Measurements from ENCODE around the gene RAB11FIP2.

Gene RAB11FIP2

DNA sequence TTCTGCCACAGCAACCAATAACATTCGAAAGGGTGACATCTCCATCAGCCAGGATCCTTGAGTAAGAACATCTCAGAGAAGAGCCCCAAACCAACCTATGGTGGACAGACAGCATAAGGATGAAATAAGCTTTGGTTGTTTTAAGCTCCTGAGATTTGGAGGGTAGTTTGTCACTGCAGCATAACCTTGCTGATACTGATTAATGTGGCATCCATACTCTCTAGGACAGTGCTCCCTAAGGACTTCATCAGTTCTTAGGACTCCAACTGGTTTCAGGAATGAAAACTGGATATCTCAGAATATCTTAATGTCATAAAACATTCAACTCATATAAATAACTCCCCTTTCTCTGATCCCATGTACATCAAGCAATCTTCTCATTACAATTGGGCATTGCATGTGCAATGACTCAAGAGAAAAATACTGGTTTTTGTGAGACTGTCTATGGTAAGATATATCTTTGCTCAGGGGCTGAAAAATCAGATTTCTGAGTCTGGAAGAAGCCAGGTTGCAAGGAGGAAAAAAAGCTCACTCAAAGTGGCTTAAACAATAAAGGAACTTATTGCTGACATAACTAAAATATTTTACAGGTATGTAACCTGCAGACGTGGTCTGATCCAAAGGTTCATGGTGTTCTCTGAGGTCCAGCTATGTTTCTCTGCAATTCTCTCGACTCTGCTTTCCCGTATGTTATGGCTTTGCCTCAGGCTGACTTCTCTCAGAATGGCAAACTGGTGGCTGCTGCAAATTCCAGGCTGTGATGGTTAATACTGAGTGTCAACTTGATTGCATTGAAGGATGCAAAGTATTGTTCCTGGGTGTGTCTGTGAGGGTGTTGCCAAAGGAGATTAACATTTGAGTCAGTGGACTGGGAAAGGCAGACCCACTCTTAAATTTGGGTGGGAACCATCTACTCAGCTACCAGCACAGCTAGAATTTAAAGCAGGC, 65.7 kb downstream of the RAB11FIP2 start:
- DNase-seq (ENCODE audit: low spot score): no peak

DNA sequence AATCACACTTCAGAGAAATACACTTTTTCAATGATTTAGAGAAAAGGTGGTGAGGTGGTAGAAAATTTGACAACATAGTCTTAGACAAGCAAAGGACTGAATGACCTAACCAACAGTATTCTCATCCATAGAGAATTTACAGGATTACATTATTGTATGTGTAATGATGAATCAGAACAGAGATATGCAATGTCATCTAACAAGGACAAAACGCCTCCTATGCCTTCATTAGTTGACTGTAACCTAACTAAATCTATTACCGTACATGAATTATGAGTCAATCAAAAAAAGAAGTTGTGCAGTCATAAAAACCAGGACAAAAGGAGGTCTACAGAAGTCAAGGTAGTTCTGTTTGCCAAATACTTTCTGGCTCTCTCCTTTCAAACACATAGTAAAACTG, 66.5 kb downstream of the RAB11FIP2 start:
- no peak for DNase-seq (ENCODE audit: low spot score)

DNA sequence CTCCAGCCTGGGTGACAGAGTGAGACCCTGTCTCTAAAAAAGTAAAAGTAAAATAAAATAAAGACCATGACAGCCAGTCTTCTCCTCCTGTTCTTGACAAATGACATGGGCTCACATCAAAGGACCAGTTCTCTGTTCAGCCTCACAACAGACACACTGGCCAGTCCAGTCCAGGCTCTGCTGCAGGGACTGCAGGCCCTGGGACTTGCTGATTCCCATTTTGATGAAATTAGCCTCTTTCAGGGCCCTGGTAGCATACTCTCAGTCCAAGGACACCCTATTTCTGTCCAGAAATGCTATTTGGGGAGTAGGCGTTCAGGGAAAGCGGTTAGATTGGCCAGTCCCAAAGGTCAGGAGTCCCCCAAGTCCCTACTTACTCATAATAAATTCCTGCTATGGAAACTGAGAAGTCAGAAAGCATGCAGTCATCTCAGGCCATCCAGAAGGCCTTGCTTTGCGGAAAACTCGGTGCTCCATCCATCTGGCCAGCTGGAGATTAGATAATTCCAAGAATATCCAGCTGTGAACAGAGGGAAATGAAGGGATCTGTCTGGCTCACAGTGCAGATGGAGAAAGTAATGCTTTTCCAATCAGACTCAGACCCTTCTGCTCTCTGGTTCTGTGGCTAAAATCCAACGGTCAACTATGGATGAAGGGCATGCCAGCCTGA, 74.4 kb downstream of the RAB11FIP2 start:
- DNase-seq (ENCODE audit: low spot score): no peak

DNA sequence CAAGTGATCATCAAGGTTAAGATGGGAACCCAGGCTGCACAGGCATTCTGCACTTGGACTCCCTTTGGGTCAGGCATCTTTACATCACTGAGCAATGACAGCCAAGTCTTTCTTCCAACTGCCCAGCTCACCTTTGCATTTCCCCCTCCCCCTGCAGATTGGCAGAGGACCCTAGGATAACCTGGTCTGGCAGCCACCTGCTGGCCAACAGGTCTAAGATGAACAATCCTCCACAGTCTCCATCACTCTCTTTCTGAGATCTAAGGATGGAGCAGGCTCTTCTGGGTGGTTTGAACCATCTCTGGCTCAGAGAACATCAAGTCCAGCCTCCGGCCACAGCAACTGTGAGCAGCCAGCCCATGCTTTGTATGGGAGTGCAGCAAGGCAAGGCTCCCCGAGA, 75.8 kb downstream of the RAB11FIP2 start:
- no peak for DNase-seq (ENCODE audit: low spot score)

DNA sequence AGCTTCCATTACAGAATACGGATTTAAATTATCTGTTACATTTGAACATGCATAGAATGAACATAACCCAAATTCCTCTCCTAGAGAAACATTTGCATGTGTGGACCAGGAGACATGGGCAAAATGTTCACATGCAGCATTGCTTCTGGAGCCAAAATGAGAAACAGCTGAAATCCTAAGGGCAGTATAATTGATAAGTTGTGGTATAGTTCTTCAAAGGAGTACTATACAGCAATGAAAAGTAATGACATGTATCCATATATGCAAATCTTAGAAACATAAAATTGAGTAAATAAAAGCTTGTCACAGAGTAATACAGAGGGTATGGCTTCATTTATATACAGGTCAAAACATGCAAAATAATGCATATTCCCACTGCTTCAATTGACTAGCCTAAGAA, 77.1 kb downstream of the RAB11FIP2 start:
- DNase-seq (ENCODE audit: low spot score): no peak

DNA sequence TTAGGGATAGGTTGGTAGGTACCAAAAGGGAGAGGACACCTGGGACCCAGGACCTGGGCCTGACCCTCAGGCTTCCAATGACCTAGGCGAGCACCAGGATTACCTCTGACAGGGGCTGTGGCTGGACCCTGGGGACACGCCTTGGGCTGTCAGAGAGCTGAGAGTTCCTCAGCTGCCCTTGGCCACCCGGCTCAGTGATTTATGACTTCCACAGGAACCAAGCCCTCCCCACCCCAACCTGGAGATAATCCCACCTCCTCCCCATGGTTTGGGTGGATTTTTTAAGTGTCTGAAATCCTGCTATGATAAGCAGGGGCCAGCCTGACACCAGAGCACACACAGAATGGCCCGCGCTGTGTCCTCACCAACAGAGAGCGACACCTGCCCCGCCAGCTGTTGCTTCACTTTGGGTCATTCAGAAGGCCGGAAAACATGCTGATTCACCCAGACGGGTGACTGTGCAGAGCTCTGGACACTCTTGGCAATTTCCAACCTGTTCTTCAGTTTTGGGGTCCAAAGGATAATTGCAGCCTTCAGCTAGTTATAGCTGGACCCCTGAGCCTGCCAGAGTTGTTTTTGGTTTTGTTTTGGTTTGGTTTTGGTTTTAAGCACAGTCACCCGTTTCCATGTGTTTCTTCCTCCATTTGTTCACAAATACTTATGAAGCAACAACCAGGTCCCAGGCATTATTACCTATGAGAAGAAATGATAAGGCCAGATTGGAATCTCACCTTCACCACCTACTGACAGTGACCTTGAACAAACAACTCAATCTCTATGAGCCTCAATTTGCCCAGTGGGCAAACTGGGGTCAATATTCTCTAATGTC, 78.2 kb downstream of the RAB11FIP2 start:
- DNase-seq (ENCODE audit: low spot score): no peak

DNA sequence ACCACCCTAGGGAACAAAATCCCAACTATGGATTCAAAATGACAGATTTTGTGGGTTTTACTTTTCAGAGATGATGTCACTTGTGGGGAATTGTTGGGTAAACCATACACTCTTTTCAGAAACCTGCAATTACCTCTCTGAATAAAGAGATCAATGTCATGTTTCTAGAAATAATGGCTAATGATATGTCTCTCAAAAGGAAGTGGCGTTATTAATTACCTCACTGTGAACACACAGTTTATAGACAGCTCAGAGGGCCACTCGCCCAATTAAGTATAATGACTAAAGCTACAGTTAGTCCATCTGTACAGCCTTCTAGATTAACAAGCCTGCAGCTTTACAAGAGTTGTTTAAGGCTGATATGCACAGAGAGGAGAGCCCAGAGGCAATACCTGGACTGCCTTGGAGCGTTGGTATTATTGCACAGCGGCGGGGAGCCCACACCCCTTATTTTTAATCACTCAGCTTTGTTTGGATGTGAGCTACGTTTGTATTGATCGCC, 79.5 kb downstream of the RAB11FIP2 start:
- DNase-seq (ENCODE audit: low spot score): no peak

DNA sequence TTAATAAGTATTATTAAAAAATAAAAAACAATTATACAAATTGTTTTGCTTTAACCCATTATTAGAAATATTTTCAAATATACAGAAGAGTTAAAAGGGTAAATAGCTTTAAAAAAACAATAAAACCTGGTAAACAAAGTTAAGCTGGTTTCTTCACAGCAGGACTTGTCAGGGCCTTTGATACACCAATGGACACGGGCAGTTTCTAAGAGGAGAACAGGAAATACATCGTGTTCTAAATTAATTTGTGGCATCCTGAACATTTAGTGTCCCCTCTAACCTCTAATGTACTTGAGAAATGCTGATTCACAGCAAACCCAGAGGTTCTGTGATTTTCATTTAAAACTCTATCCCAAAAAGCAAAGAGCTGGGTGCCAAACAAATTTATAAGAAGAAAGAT, 80.8 kb downstream of the RAB11FIP2 start:
- no peak for DNase-seq (ENCODE audit: low spot score)

DNA sequence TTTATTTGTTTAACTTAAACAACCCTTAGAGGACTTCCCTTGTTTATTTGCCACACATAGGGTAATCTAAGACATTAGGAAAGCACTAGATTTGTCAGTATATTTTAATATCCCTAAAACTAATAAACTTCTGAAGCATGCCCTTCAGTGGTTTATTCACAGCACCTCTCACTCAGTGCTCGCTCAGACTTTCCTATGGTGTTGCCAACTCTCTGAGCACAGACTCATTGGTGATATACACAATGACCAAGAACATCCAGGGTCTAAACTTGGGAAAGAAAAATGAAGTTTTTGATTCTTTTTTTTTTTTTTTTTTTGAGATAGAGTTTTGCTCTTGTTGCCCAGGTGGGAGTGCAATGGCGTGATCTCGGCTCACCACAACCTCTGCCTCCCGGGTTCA, 82.2 kb downstream of the RAB11FIP2 start:
- DNase-seq (ENCODE audit: low spot score): no peak

DNA sequence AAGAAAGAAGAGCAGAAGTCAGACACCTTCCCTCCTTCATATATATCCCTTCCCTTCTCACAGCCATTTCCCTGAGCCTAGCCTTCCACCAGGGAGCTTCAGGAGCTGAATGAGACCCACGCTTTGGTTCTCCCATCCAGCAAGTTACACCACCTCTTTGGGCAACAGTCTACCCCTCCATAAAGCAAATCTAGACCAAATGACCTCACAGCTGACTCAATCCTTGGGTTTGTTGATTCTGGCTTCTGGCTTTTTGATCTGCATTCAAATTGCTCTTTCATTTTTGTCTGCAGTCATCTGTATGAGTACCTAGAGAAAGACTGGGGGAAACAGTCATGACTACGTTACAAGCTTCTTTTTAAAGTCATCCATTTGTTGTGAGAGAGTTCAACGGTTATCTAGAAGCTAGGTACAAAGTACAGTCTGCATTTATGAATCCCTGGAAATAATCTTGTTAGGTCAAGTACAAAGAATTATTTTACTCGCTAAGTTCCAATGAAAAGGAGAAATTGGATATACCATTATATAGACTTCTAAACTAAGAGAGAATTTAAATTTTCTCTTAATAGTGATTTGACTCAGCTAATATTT, 86.3 kb downstream of the RAB11FIP2 start:
- no peak for DNase-seq (ENCODE audit: low spot score)

DNA sequence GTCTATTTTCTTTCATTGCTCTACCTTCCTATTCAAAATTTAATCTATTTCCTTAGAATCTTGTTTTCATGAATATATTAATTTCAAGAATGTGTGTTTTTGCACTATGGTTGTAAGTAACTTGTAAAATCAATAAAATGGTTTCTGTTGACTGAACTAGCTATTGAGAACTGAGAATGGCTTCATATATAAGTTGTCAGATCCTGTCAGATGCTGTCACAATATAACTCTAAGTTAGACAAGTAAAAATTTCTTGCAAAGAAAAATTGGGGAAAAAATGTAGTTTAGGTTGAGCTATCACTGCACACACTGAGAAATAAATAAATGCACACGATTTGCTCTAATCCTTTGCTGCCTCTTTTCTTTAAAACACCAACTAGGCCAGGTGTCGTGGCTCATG, 89.8 kb downstream of the RAB11FIP2 start:
- DNase-seq (ENCODE audit: low spot score): no peak

DNA sequence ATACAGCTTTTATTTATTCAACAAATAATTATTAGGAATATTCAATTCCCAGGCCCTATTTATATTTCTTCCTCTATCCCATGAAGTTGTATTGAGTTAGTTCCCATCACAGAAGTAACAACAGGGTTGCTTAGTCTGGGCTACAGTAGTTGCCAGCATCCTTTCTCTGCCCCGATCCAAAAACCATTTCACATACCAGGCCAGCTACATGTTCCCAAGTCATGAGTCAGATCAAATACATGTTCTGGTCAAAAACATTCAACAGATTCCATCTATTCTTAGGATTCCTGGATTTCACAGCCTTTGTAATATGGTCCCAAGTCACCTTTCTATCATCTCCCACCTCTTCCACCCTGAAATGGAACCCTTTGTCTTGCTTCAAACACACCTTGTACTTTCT, 91.6 kb downstream of the RAB11FIP2 start:
- no peak for DNase-seq (ENCODE audit: low spot score)

All from CD4-positive, alpha-beta T cell treated with Interleukin-15 for 4 hours (primary cell).